ENCODE data around the gene ASCC3. TPM values are rescaled to one million over a fixed set of nuclear protein-coding genes. Genes with fewer than 3 reads are reported as not detected.

Gene ASCC3
- total and polyA plus RNA-seq, 3 donors from 2014 or later: 16.1 to 29.3 (median 29.0) TPM

- H3K27me3 ChIP-seq: peaks cover 6% of the 10 kb centered on the region
- H3K27ac ChIP-seq: no peak overlapping the region
- H3K4me3 ChIP-seq: peak overlapping the region; percentile 38 to 49
- H3K4me1 ChIP-seq: no peaks in the 10 kb centered on the region
- no peaks in the 10 kb centered on the region for H3K9me3 ChIP-seq
- no peak for DNase-seq
- intact Hi-C loops (cut with DNase I; ENCODE audit: low total_unique reads): no loop called here
- H3K36me3 ChIP-seq (ENCODE audit: low read depth, missing control alignments): no peaks in the 10 kb centered on the region
- TF ChIP-seq POLR2A (IDR thresholded peaks at IDR 0.05) (no peak), CTCF (IDR thresholded peaks at IDR 0.05) (no peak)
- 5% methylated on average over 21 to 46 of the region's 46 CpGs for WGBS, 2 donors
Observed at GRCh38 chr6:100464162-100464851, 416.8 kb downstream of the ASCC3 start.

GRCh38 chr6:100463630-100464161, 417.4 kb downstream of the ASCC3 start:
- Histone ChIP-seq H3K4me1 (no peaks in the 10 kb centered on the region), H3K27ac (no peak overlapping the region), H3K9me3 (no peaks in the 10 kb centered on the region), H3K36me3 (ENCODE audit: low read depth, missing control alignments) (no peaks in the 10 kb centered on the region), H3K4me3 (peak overlapping the region in 1 of 2 donors; percentile 49), H3K27me3 (peaks cover 12% of the 10 kb centered on the region)
- no peak for DNase-seq
- 6 to 8% methylated on average over 23 to 24 of the region's 24 CpGs for WGBS, 2 donors
- intact Hi-C loops (cut with DNase I; ENCODE audit: low total_unique reads): no loop called here
- no peak for TF ChIP-seq POLR2A (IDR thresholded peaks at IDR 0.05)
- TF ChIP-seq CTCF (IDR thresholded peaks at IDR 0.05): no peak

- intact Hi-C loops (cut with DNase I; ENCODE audit: low total_unique reads): no loop called here
- H3K4me3 ChIP-seq: no peak overlapping the region
- H3K9me3 ChIP-seq: no peaks in the 10 kb centered on the region
Observed at GRCh38 chr6:100462706-100463629, 418.2 kb downstream of the ASCC3 start.

More at GRCh38 chr6:100462706-100463629, 418.2 kb downstream of the ASCC3 start:
- no peak for DNase-seq
- Histone ChIP-seq H3K36me3 (ENCODE audit: low read depth, missing control alignments) (no peaks in the 10 kb centered on the region), H3K27me3 (peaks cover 12% of the 10 kb centered on the region), H3K27ac (no peak overlapping the region), H3K4me1 (no peaks in the 10 kb centered on the region)
- TF ChIP-seq POLR2A (IDR thresholded peaks at IDR 0.05) (no peak), CTCF (IDR thresholded peaks at IDR 0.05) (no peak)
- 14% methylated on average over 13 of the region's 13 CpGs for WGBS, 2 donors

All from testis (tissue), 3 donors.